ENCODE measurements around the gene TRIP13.
A peak's percentile ranks its signal among the peaks of the same experiment; 100 is the strongest.
"Not testable (repeated sequence)": the region's sequence is repeated elsewhere in the genome, so short reads cannot be mapped to it uniquely, and the experiment has no call there.

The TRIP13 gene

GRCh38 chr5:931570-932145 lies 39.0 kb downstream of the TRIP13 start:
- no peak for TF ChIP-seq CTCF (IDR thresholded peaks at IDR 0.05)
- peaks cover under 1 to 14% of the 10 kb centered on the region in 2 donors for H3K27me3 ChIP-seq
- H3K4me1 ChIP-seq, result peaks cover 0 to 5% (median 4%) of the 10 kb centered on the region in 4 donors
- H3K36me3 ChIP-seq, result no peaks in the 10 kb centered on the region
- no peaks in the 10 kb centered on the region for H3K9me3 ChIP-seq
- H3K4me3 ChIP-seq, result no peak overlapping the region
- intact Hi-C loops (cut with DNase I; ENCODE audit: low total_unique reads), result no loop called here
- no peak overlapping the region for H3K27ac ChIP-seq
- peak in 1 of 2 donors; percentile 12 for DNase-seq

- Histone ChIP-seq H3K4me1 (no peaks in the 10 kb centered on the region), H3K4me3 (no peak overlapping the region), H3K36me3 (no peaks in the 10 kb centered on the region), H3K9me3 (no peaks in the 10 kb centered on the region), H3K27me3 (peaks cover 0 to 14% of the 10 kb centered on the region in 2 donors), H3K27ac (peak overlapping the region in 1 of 2 donors; percentile 12)
- intact Hi-C loops (cut with DNase I; ENCODE audit: low total_unique reads), result no loop called here
- TF ChIP-seq CTCF (IDR thresholded peaks at IDR 0.05), result no peak
- peak in 1 of 2 donors; percentile 1 for DNase-seq
These were observed 39.5 kb downstream of the TRIP13 start for GRCh38 chr5:932151-932627.

GRCh38 chr5:932628-933250 lies 40.1 kb downstream of the TRIP13 start:
- H3K4me1 ChIP-seq, result no peaks in the 10 kb centered on the region
- peak overlapping the region in 1 of 2 donors; percentile 12 for H3K27ac ChIP-seq
- no peaks in the 10 kb centered on the region for H3K36me3 ChIP-seq
- TF ChIP-seq CTCF (IDR thresholded peaks at IDR 0.05), result no peak
- H3K9me3 ChIP-seq, result no peaks in the 10 kb centered on the region
- intact Hi-C loops (cut with DNase I; ENCODE audit: low total_unique reads), result no loop called here
- H3K4me3 ChIP-seq, result no peak overlapping the region
- H3K27me3 ChIP-seq, result peaks cover 0 to 18% of the 10 kb centered on the region in 2 donors
- DNase-seq, result peak in 1 of 2 donors; percentile 19

- TF ChIP-seq CTCF (IDR thresholded peaks at IDR 0.05), result no peak
- H3K27ac ChIP-seq, result no peak overlapping the region
These were observed 40.7 kb downstream of the TRIP13 start for GRCh38 chr5:933251-933861.

GRCh38 chr5:933951-934350 lies 41.3 kb downstream of the TRIP13 start:
- H3K36me3 ChIP-seq; H3K27ac ChIP-seq; H3K4me3 ChIP-seq; intact Hi-C loops (cut with DNase I; ENCODE audit: low total_unique reads); H3K4me1 ChIP-seq; H3K9me3 ChIP-seq: not testable (repeated sequence)
- peaks cover 0 to 22% of the 10 kb centered on the region in 2 donors for H3K27me3 ChIP-seq
- peak; percentile 12 to 39 for DNase-seq

More at GRCh38 chr5:933251-933861, 40.7 kb downstream of the TRIP13 start:
- intact Hi-C loops (cut with DNase I; ENCODE audit: low total_unique reads), result no loop called here
- no peaks in the 10 kb centered on the region for H3K4me1 ChIP-seq
- peaks cover 0 to 22% of the 10 kb centered on the region in 2 donors for H3K27me3 ChIP-seq
- H3K36me3 ChIP-seq, result no peaks in the 10 kb centered on the region
- H3K9me3 ChIP-seq, result no peaks in the 10 kb centered on the region
- no peak overlapping the region for H3K4me3 ChIP-seq
- no peak for DNase-seq

GRCh38 chr5:934381-934967 lies 41.8 kb downstream of the TRIP13 start:
- H3K4me3 ChIP-seq; intact Hi-C loops (cut with DNase I; ENCODE audit: low total_unique reads); H3K4me1 ChIP-seq; H3K9me3 ChIP-seq; H3K27ac ChIP-seq; H3K36me3 ChIP-seq: not testable (repeated sequence)
- DNase-seq, result peak in 1 of 2 donors; percentile 5
- H3K27me3 ChIP-seq, result peaks cover 0 to 26% of the 10 kb centered on the region in 2 donors

Measured in tibial artery (tissue), 4 donors.